Activated CD4-positive, alpha-beta memory T cell treated with anti-CD3 and anti-CD28 coated beads, Interleukin-2, amount 10 ng/mL, durations not matched to agents 7 days and 5 days (primary cell): ENCODE results near the gene C19orf67. TPM values are rescaled to one million over a fixed set of nuclear protein-coding genes. Genes with fewer than 3 reads are reported as not detected.

Experiments
- CTCF ChIA-PET: fragments of 350-600 bp; sonication (Branson Sonifier 250); formaldehyde crosslinking; loops from one replicate; lab custom pipeline; 2021; ENCODE audit warnings: antibody characterized with exemption, inconsistent platforms; lab: Charles Lee
- POLR2A ChIA-PET: fragments of 350-600 bp; sonication (Branson Sonifier 250); formaldehyde crosslinking; loops from one replicate; lab custom pipeline; 2021; ENCODE audit warnings: antibody characterized with exemption; lab: Charles Lee
- DNase-seq: peaks from one replicate; pipeline ENCODE4 v3.0.0-alpha.2; 2020
- H3K27ac Mint-ChIP-seq: one replicate; pipeline ENCODE4 v1.8.0; 2021; ENCODE audit warnings: mild to moderate bottlenecking, mixed read lengths
- H3K27me3 Mint-ChIP-seq: one replicate; pipeline ENCODE4 v1.8.0; 2021; ENCODE audit warnings: mixed read lengths
- H3K36me3 Mint-ChIP-seq: one replicate; pipeline ENCODE4 v1.8.0; 2021; ENCODE audit warnings: low read depth, mixed read lengths
- H3K4me1 Mint-ChIP-seq: one replicate; pipeline ENCODE4 v1.8.0; 2021; ENCODE audit warnings: mixed read lengths
- H3K4me3 Mint-ChIP-seq: one replicate; pipeline ENCODE4 v1.8.0; 2021; ENCODE audit warnings: mild to moderate bottlenecking, mixed read lengths
- H3K9me3 Mint-ChIP-seq: one replicate; pipeline ENCODE4 v1.8.0; 2021; ENCODE audit warnings: mixed read lengths
- total RNA-seq, 2 experiments: library from RNA; stranded (reverse); gene quantifications; one replicate each; pipeline ENCODE4 v1.2.3, GENCODE V29; 2021

Gene C19orf67
- total RNA-seq, 2 experiments from 2014 or later, result 0.35 TPM; not detected in 1

GRCh38 chr19:14116918-14117578 lies 31.5 kb upstream of the C19orf67 start:
- DNase-seq, result peak; percentile 33
- H3K27me3 Mint-ChIP-seq, result no peaks in the 10 kb centered on the region
- peaks cover 6% of the 10 kb centered on the region for H3K36me3 Mint-ChIP-seq
- peak overlapping the region; percentile 9 for H3K27ac Mint-ChIP-seq
- CTCF ChIA-PET, result interaction anchor here (0.6 to 3.1 kb wide), 3 partner anchors 20 to 51 kb away, joined by 3 to 10 read pairs (median 9); partner anchors contain the start of gene ASF1B
- H3K9me3 Mint-ChIP-seq, result no peaks in the 10 kb centered on the region
- H3K4me3 Mint-ChIP-seq, result peak overlapping the region; percentile 77
- peaks cover 46% of the 10 kb centered on the region for H3K4me1 Mint-ChIP-seq
- POLR2A ChIA-PET, result interaction anchor here (0.6 to 8.0 kb wide), 7 partner anchors 13 to 170 kb away, joined by 3 to 57 read pairs (median 4); partner anchors contain the start of gene ASF1B

GRCh38 chr19:14116525-14116917 lies 30.9 kb upstream of the C19orf67 start:
- ChIA-PET CTCF (interaction anchor here (1.0 to 2.4 kb wide), 3 partner anchors 9 to 43 kb away, joined by 4 to 16 read pairs (median 9); partner anchors contain the start of gene ASF1B), POLR2A (interaction anchor here (2.3 to 8.0 kb wide), 2 partner anchors 19 to 35 kb away, joined by 9 to 57 read pairs; partner anchors contain the start of gene ASF1B)
- peak overlapping the region; percentile 9 for H3K27ac Mint-ChIP-seq
- H3K4me1 Mint-ChIP-seq, result peaks cover 50% of the 10 kb centered on the region
- no peaks in the 10 kb centered on the region for H3K27me3 Mint-ChIP-seq
- no peaks in the 10 kb centered on the region for H3K9me3 Mint-ChIP-seq
- DNase-seq, result no peak
- peaks cover 5% of the 10 kb centered on the region for H3K36me3 Mint-ChIP-seq
- H3K4me3 Mint-ChIP-seq, result peak overlapping the region; percentile 77

GRCh38 chr19:14115756-14116155 lies 30.2 kb upstream of the C19orf67 start:
- CTCF ChIA-PET, result interaction anchor here (0.9 to 2.5 kb wide), 7 partner anchors 10 to 237 kb away, joined by 3 to 16 read pairs (median 6); partner anchors contain the start of gene ASF1B

GRCh38 chr19:14114854-14115253 lies 29.3 kb upstream of the C19orf67 start:
- H3K4me1 Mint-ChIP-seq, result peaks cover 51% of the 10 kb centered on the region
- ChIA-PET CTCF (interaction anchor here (0.8 to 2.5 kb wide), 14 partner anchors 11 to 318 kb away, joined by 3 to 16 read pairs (median 4); partner anchors contain the start of gene ASF1B), POLR2A (interaction anchor here (1.0 to 8.0 kb wide), 4 partner anchors 20 to 33 kb away, joined by 3 to 57 read pairs (median 4); partner anchors contain the start of gene ASF1B)
- H3K36me3 Mint-ChIP-seq, result no peaks in the 10 kb centered on the region
- H3K27ac Mint-ChIP-seq, result no peak overlapping the region
- peak; percentile 62 for DNase-seq
- H3K4me3 Mint-ChIP-seq, result no peak overlapping the region
- H3K27me3 Mint-ChIP-seq, result no peaks in the 10 kb centered on the region
- no peaks in the 10 kb centered on the region for H3K9me3 Mint-ChIP-seq

More at GRCh38 chr19:14115756-14116155, 30.2 kb upstream of the C19orf67 start:
- H3K27ac Mint-ChIP-seq, result no peak overlapping the region
- no peaks in the 10 kb centered on the region for H3K27me3 Mint-ChIP-seq
- peak overlapping the region; percentile 77 for H3K4me3 Mint-ChIP-seq
- POLR2A ChIA-PET, result interaction anchor here (1.3 to 8.0 kb wide), 3 partner anchors 19 to 24 kb away, joined by 4 to 57 read pairs (median 4); partner anchors contain the start of gene ASF1B
- no peak for DNase-seq
- H3K9me3 Mint-ChIP-seq, result no peaks in the 10 kb centered on the region
- H3K36me3 Mint-ChIP-seq, result no peaks in the 10 kb centered on the region
- H3K4me1 Mint-ChIP-seq, result peaks cover 51% of the 10 kb centered on the region

GRCh38 chr19:14114439-14114838 lies 28.9 kb upstream of the C19orf67 start:
- Mint-ChIP-seq H3K27ac (no peak overlapping the region), H3K27me3 (no peaks in the 10 kb centered on the region), H3K36me3 (no peaks in the 10 kb centered on the region), H3K4me3 (no peak overlapping the region), H3K4me1 (peaks cover 51% of the 10 kb centered on the region), H3K9me3 (no peaks in the 10 kb centered on the region)
- no peak for DNase-seq
- POLR2A ChIA-PET, result interaction anchor here (1.0 to 8.0 kb wide), 2 partner anchors 21 to 33 kb away, joined by 3 to 57 read pairs; partner anchors contain the start of gene ASF1B
- CTCF ChIA-PET, result interaction anchor here (0.7 to 2.5 kb wide), 13 partner anchors 12 to 318 kb away, joined by 3 to 16 read pairs (median 5); partner anchors contain the start of genes ASF1B and MISP3

- Mint-ChIP-seq H3K4me1 (peaks cover 47% of the 10 kb centered on the region), H3K4me3 (no peak overlapping the region), H3K27ac (no peak overlapping the region)
These were observed 28.3 kb upstream of the C19orf67 start for GRCh38 chr19:14113762-14114414.

GRCh38 chr19:14112809-14113385 lies 27.3 kb upstream of the C19orf67 start:
- ChIA-PET CTCF (interaction anchor here (0.5 to 1.2 kb wide), 4 partner anchors 23 to 1386 kb away, joined by 3 to 4 read pairs (median 3); partner anchors contain the start of gene ASF1B), POLR2A (interaction anchor here (1.2 kb wide), 1 partner anchor 23 kb away, joined by 4 read pairs; the partner anchor contains the start of gene ASF1B)
- Mint-ChIP-seq H3K27me3 (no peaks in the 10 kb centered on the region), H3K9me3 (no peaks in the 10 kb centered on the region), H3K4me1 (peaks cover 42% of the 10 kb centered on the region), H3K27ac (no peak overlapping the region), H3K36me3 (no peaks in the 10 kb centered on the region), H3K4me3 (no peak overlapping the region)
- no peak for DNase-seq

More at GRCh38 chr19:14113762-14114414, 28.3 kb upstream of the C19orf67 start:
- Mint-ChIP-seq H3K36me3 (no peaks in the 10 kb centered on the region), H3K9me3 (no peaks in the 10 kb centered on the region), H3K27me3 (no peaks in the 10 kb centered on the region)
- CTCF ChIA-PET, result interaction anchor here (0.5 to 2.5 kb wide), 16 partner anchors 12 to 520 kb away, joined by 3 to 16 read pairs (median 4); partner anchors contain the start of genes ASF1B and MISP3
- peak; percentile 54 for DNase-seq
- POLR2A ChIA-PET, result interaction anchor here (1.0 to 8.0 kb wide), 2 partner anchors 21 to 32 kb away, joined by 3 to 57 read pairs; partner anchors contain the start of gene ASF1B

- ChIA-PET CTCF (interaction anchor here (0.5 to 0.6 kb wide), 2 partner anchors 209 to 1385 kb away, joined by 3 to 4 read pairs; no protein-coding TSS in a partner anchor), POLR2A (interaction anchor here (1.2 kb wide), 1 partner anchor 24 kb away, joined by 4 read pairs; the partner anchor contains the start of gene ASF1B)
- no peaks in the 10 kb centered on the region for H3K9me3 Mint-ChIP-seq
- peaks cover 40% of the 10 kb centered on the region for H3K4me1 Mint-ChIP-seq
- H3K27me3 Mint-ChIP-seq, result no peaks in the 10 kb centered on the region
- no peak overlapping the region for H3K4me3 Mint-ChIP-seq
- no peak for DNase-seq
- no peaks in the 10 kb centered on the region for H3K36me3 Mint-ChIP-seq
- H3K27ac Mint-ChIP-seq, result no peak overlapping the region
These were observed 26.6 kb upstream of the C19orf67 start for GRCh38 chr19:14112051-14112808.

GRCh38 chr19:14111486-14111885 lies 25.9 kb upstream of the C19orf67 start:
- Mint-ChIP-seq H3K27me3 (no peaks in the 10 kb centered on the region), H3K27ac (no peak overlapping the region), H3K36me3 (no peaks in the 10 kb centered on the region), H3K4me1 (peaks cover 37% of the 10 kb centered on the region), H3K4me3 (no peak overlapping the region), H3K9me3 (no peaks in the 10 kb centered on the region)
- no peak for DNase-seq
- POLR2A ChIA-PET, result no interaction called here
- CTCF ChIA-PET, result no interaction called here

GRCh38 chr19:14110650-14111049 lies 25.1 kb upstream of the C19orf67 start:
- no peak for DNase-seq
- Mint-ChIP-seq H3K36me3 (no peaks in the 10 kb centered on the region), H3K27me3 (no peaks in the 10 kb centered on the region), H3K27ac (no peak overlapping the region), H3K4me1 (peaks cover 28% of the 10 kb centered on the region), H3K9me3 (no peaks in the 10 kb centered on the region), H3K4me3 (no peak overlapping the region)
- CTCF ChIA-PET, result interaction anchor here (0.7 kb wide), 1 partner anchor 26 kb away, joined by 3 read pairs; no protein-coding TSS in a partner anchor
- POLR2A ChIA-PET, result no interaction called here

- CTCF ChIA-PET, result interaction anchor here (0.6 to 1.1 kb wide), 2 partner anchors 29 to 1197 kb away, joined by 3 to 5 read pairs; partner anchors contain the start of gene ASF1B
- Mint-ChIP-seq H3K27me3 (no peaks in the 10 kb centered on the region), H3K27ac (no peak overlapping the region), H3K4me1 (peaks cover 8% of the 10 kb centered on the region), H3K9me3 (no peaks in the 10 kb centered on the region), H3K36me3 (no peaks in the 10 kb centered on the region), H3K4me3 (no peak overlapping the region)
- DNase-seq, result no peak
- POLR2A ChIA-PET, result no interaction called here
These were observed 22.2 kb upstream of the C19orf67 start for GRCh38 chr19:14107581-14108461.
